GM18517 (cell line): ENCODE data around the gene ADAM11.

Experiments
- ATAC-seq: cut with Tn5 transposase; IDR thresholded peaks from one replicate; pipeline ENCODE4 v1.9.1; 2021; ENCODE audit warnings: mild to moderate bottlenecking, moderate library complexity; ENCODE audit not compliant: unreplicated experiment

The ADAM11 gene

GRCh38 chr17:44775136-44775837, 16.5 kb downstream of the ADAM11 start:
- ATAC-seq = peak; percentile 81

GRCh38 chr17:44775838-44776621, 17.2 kb downstream of the ADAM11 start:
- no peak for ATAC-seq

GRCh38 chr17:44776628-44777393, 18.0 kb downstream of the ADAM11 start:
- no peak for ATAC-seq

- no peak for ATAC-seq
Measured at GRCh38 chr17:44777394-44778348, 18.9 kb downstream of the ADAM11 start.

- no peak for ATAC-seq
Measured at GRCh38 chr17:44778656-44779210, 19.9 kb downstream of the ADAM11 start.

GRCh38 chr17:44779211-44780025, 20.6 kb downstream of the ADAM11 start:
- ATAC-seq = no peak

- ATAC-seq = no peak
Measured at GRCh38 chr17:44780161-44780560, 21.4 kb downstream of the ADAM11 start.

GRCh38 chr17:44780845-44781480, 22.2 kb downstream of the ADAM11 start:
- ATAC-seq = no peak

- ATAC-seq = no peak
Measured at GRCh38 chr17:44781551-44782325, 22.9 kb downstream of the ADAM11 start.

- no peak for ATAC-seq
Measured at GRCh38 chr17:44782326-44782850, 23.6 kb downstream of the ADAM11 start.

GRCh38 chr17:44785921-44786320, 27.1 kb downstream of the ADAM11 start:
- no peak for ATAC-seq

- ATAC-seq = no peak
Measured at GRCh38 chr17:44786551-44787081, 27.8 kb downstream of the ADAM11 start.

- no peak for ATAC-seq
Measured at GRCh38 chr17:44787271-44787940, 28.6 kb downstream of the ADAM11 start.

- no peak for ATAC-seq
Measured at GRCh38 chr17:44788139-44788538, 29.4 kb downstream of the ADAM11 start.

- no peak for ATAC-seq
Measured at GRCh38 chr17:44792276-44792675, 33.5 kb downstream of the ADAM11 start.

- no peak for ATAC-seq
Measured at GRCh38 chr17:44793885-44794842, 35.4 kb downstream of the ADAM11 start.
